Activated CD8-positive, alpha-beta memory T cell treated with anti-CD3 and anti-CD28 coated beads for 36 hours (primary cell): ENCODE results near the gene CENATAC. TPM values are rescaled to one million over a fixed set of nuclear protein-coding genes. Genes with fewer than 3 reads are reported as not detected.
"Not testable (repeated sequence)": the region's sequence is repeated elsewhere in the genome, so short reads cannot be mapped to it uniquely, and the experiment has no call there.

Source experiments
- CTCF ChIA-PET: fragments of 350-600 bp; sonication (Branson Sonifier 250); formaldehyde crosslinking; loops from one replicate; lab custom pipeline; 2021; ENCODE audit warnings: antibody characterized with exemption; lab: Charles Lee
- POLR2A ChIA-PET: fragments of 350-600 bp; sonication (Branson Sonifier 250); formaldehyde crosslinking; loops from one replicate; lab custom pipeline; 2021; ENCODE audit warnings: antibody characterized with exemption; lab: Charles Lee
- total RNA-seq, 2 experiments: library from RNA; stranded (reverse); gene quantifications; one replicate each; pipeline ENCODE4 v1.2.3, GENCODE V29; 2021

The CENATAC gene
- total RNA-seq, 2 experiments from 2014 or later, result 32.7 to 33.4 TPM

GRCh38 chr11:119031912-119032280 is 34.0 kb downstream of the CENATAC start:
- CTCF ChIA-PET, result interaction anchor here (0.8 to 2.1 kb wide), 4 partner anchors 10 to 29 kb away, joined by 3 to 7 read pairs (median 4); no protein-coding TSS in a partner anchor
- POLR2A ChIA-PET, result no interaction called here

DNA sequence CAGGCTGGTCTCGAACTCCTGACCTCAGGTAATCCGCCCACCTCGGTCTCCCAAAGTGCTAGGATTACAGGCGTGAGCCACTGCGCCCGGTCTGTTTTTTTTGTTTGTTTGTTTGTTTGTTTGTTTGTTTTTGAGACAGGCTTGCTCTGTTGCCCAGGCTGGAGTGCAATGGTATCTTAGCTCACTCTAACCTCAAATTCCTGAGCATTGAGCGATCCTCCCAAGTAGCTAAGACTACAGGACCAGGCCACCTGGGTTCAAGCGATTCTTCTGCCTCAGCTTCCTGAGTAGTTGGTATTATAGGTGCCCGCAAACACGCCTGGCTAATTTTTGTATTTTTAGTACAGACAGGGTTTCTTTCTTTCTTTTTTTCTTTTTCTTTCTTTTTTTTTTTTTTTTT is 35.5 kb downstream of the CENATAC start:
- CTCF ChIA-PET, result interaction anchor here (0.7 kb wide), 1 partner anchor 298 kb away, joined by 3 read pairs; no protein-coding TSS in a partner anchor
- POLR2A ChIA-PET, result not testable (repeated sequence)

GRCh38 chr11:119034813-119035212 is 36.9 kb downstream of the CENATAC start:
- POLR2A ChIA-PET, result no interaction called here

DNA sequence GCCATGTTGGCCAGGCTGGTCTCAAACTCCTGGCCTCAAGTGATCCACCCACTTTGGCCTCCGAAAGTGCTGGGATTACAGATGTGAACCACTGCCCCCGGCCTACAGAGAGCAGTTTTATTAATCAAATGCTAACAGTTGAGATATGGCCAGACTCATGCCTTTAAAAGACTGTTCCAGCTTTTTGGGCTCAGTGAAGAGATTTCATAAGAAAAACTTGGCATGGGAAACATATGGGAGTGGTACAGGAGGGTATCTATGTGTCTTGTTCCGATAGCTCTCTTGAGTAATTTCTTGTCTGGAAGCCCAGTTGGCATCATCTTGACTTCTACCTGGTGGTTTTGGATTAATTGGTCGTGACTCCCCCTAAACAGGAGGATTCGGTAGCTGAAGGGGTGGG is 40.9 kb downstream of the CENATAC start:
- POLR2A ChIA-PET, result no interaction called here
- CTCF ChIA-PET, result no interaction called here

More at GRCh38 chr11:119034813-119035212, 36.9 kb downstream of the CENATAC start:
- CTCF ChIA-PET, result interaction anchor here (0.6 to 0.9 kb wide), 2 partner anchors 9 to 33 kb away, joined by 3 to 4 read pairs; no protein-coding TSS in a partner anchor

- POLR2A ChIA-PET, CTCF ChIA-PET: not testable (repeated sequence)
Measured at GRCh38 chr11:119039471-119039870, 41.5 kb downstream of the CENATAC start.

DNA sequence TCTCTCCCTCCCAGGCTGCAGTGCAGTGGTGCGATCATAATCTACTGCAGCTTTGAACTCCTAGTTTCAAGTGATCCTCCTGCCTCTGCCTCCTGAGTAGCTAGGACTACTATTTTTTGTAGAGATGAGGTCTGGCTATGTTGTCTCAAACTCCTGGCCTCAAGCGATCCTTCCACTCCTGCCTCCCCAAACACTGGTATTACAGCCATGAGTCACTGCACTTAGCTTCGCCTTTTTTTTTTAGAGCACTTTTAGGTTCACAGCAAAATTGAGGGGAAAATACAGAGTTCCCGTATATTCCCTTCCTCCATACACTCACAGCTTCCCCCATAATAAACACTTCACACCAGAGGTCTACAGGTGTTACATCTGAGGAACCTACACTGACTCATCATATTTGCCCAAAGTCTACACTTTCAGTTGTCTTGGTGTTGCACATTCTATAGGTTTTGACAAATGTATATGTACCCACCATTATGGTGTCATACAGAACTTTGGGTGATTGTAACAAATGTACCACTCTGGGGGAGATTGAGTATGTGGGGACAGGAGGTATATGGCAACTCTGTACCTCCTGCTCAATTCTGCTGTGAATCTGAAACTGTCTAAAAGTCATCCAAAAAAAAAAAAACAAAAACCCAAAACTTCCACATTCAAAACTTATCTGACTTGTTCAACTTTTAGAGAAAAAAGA is 44.0 kb downstream of the CENATAC start:
- ChIA-PET CTCF (interaction anchor here (0.7 to 2.3 kb wide), 4 partner anchors 11 to 292 kb away, joined by 3 to 7 read pairs (median 4); partner anchors contain the start of gene SLC37A4), POLR2A (no interaction called here)

GRCh38 chr11:119042927-119043326 is 45.0 kb downstream of the CENATAC start:
- ChIA-PET POLR2A (no interaction called here), CTCF (interaction anchor here (0.7 to 2.3 kb wide), 2 partner anchors 12 to 156 kb away, joined by 3 to 7 read pairs; partner anchors contain the start of gene SLC37A4)

DNA sequence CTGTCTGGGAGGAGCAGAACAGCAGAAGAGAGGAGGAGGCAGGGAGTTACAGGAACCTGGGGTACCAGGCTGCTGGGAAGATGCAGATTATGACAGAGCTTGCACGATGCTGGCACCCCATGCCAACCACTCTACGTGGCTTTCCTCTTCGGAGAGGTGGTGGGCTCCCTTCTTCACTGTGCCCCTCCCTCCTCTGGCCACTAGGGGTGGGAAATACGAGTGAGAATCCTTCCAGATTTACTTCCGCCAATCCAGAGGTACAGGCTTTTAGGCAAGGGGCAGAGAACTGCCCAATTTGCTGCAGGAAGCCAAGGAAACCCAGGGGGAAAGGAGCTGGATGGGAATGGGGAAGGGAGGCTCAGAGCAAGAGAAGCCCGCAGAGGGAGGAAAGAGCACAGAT is 46.8 kb downstream of the CENATAC start:
- POLR2A ChIA-PET, result interaction anchor here (0.8 kb wide), 1 partner anchor 26 kb away, joined by 4 read pairs; the partner anchor contains the start of gene TRAPPC4
- CTCF ChIA-PET, result no interaction called here

DNA sequence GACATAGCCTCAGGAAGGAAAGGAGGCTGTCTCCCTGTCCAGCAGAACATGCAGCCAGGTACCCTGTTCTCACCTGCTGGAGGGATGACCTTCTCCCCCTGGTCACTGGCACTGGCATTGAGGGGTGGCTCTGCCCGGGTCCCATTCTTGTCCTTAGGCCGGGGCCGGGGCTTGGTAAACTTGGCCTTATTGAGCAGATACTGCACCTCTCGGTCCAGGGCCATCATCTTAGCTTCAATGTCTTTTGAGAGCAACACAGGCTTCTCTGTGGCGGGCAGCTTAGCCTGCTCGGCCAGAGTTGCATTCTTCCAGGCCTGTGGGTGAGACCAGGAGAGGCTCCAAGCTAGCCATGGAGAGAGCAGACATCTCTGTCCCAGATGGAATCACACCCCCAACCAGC is 48.6 kb downstream of the CENATAC start:
- POLR2A ChIA-PET, result interaction anchor here (0.6 to 1.4 kb wide), 3 partner anchors 10 to 49 kb away, joined by 3 to 6 read pairs (median 4); partner anchors contain the start of gene HYOU1

DNA sequence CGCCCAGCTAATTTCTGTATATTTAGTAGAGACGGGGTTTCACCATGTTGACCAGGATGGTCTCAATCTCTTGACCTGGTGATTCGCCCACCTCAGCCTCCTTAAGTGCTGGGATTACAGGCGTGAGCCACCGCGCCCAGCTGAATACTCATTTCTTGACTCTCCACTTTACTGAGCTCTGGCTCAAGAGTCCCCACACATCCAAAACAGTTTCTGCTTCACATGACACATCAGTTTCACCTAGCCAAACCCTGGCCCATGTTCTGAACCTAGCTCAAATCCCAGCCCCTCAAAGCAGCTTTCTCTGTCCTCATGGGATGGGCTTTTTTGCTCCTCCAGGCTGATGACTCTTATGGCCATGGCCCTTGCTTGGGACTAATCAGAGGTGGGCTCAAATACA is 49.3 kb downstream of the CENATAC start:
- CTCF ChIA-PET, result interaction anchor here (0.7 to 1.1 kb wide), 3 partner anchors 9 to 229 kb away, joined by 3 to 6 read pairs (median 3); no protein-coding TSS in a partner anchor
- POLR2A ChIA-PET, result interaction anchor here (0.6 to 1.4 kb wide), 2 partner anchors 9 to 19 kb away, joined by 3 to 4 read pairs; partner anchors contain the start of gene HYOU1

More for the DNA sequence above, 48.6 kb downstream of the CENATAC start:
- CTCF ChIA-PET, result no interaction called here

GRCh38 chr11:119048644-119049043 is 50.7 kb downstream of the CENATAC start:
- CTCF ChIA-PET, result interaction anchor here (0.8 to 1.0 kb wide), 2 partner anchors 17 to 23 kb away, joined by 3 to 4 read pairs; no protein-coding TSS in a partner anchor
- POLR2A ChIA-PET, result no interaction called here

DNA sequence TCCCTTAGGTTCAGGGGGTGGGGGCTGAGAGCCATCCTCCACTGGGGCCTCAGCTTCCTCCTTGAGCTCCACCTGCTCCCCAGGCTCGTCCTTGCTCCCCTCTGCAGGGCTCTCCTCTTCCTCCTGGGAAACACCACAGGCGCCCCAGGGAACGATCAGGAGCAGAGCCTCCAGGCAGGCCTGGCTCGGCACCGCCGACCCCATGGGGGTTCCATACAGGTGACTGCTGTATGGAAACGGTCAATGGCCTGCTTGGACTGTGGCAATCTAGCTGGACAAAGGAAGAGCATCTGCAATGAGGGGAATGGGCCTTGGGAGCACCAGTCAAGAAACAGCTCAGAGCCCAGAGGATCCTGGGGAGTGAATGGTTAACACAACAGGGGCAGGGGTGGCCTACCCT is 51.1 kb downstream of the CENATAC start:
- POLR2A ChIA-PET, result no interaction called here
- CTCF ChIA-PET, result no interaction called here

GRCh38 chr11:119051440-119052162 is 53.7 kb downstream of the CENATAC start:
- ChIA-PET CTCF (interaction anchor here (1.3 to 1.7 kb wide), 2 partner anchors 9 to 16 kb away, joined by 3 to 5 read pairs; partner anchors contain the start of gene VPS11), POLR2A (no interaction called here)

- POLR2A ChIA-PET, result no interaction called here
- CTCF ChIA-PET, result interaction anchor here (1.7 kb wide), 1 partner anchor 15 kb away, joined by 5 read pairs; the partner anchor contains the start of gene VPS11
Measured at GRCh38 chr11:119052163-119052814, 54.4 kb downstream of the CENATAC start.

DNA sequence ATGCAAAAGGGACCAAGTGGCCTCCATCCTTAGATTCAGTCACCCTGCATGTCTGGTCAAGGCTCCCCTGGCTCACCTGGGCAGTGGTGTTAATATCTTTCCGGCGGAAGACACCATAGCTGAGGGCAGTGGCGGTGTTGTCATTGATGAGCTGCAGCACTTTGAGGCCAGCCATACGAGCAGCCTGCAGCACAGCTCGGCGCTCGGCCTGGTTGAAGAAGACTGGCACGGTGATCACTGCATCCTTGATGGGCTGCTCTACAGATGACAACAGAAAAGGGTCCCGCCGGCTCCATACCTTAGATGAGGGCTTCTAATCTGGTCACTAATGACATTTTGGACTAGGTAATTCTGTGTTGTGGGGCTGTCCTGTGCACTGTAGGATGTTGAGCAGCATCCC is 56.5 kb downstream of the CENATAC start:
- POLR2A ChIA-PET, result interaction anchor here (1.0 kb wide), 1 partner anchor 39 kb away, joined by 3 read pairs; no protein-coding TSS in a partner anchor
- CTCF ChIA-PET, result interaction anchor here (1.1 kb wide), 1 partner anchor 143 kb away, joined by 3 read pairs; no protein-coding TSS in a partner anchor

DNA sequence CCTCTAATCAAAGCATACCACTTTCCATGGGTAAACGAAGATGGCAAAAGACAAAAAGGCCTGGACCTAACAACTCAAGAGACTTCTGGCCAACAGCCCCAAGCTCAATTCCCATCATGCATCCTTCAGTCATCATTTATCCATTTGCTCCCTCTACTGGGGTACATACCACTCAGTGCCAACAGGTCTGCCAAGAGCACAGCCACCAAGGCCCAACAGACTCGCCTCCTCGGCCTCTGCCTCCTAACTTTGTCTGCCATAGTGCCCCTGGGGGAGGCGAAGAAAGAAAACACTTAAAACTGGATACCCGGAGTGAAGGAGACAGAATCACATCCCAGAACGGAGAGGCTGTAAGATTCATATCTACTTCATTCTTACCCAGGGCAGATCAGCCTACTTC is 58.0 kb downstream of the CENATAC start:
- ChIA-PET CTCF (interaction anchor here (0.6 to 1.6 kb wide), 7 partner anchors 8 to 41 kb away, joined by 3 to 6 read pairs (median 4); partner anchors contain the start of genes RPS25, SLC37A4, TRAPPC4 and VPS11), POLR2A (interaction anchor here (0.7 to 2.3 kb wide), 8 partner anchors 9 to 393 kb away, joined by 3 to 16 read pairs (median 6); partner anchors contain the start of genes RPS25, SLC37A4, TRAPPC4 and VPS11)

- ChIA-PET POLR2A (interaction anchor here (0.5 to 2.3 kb wide), 10 partner anchors 9 to 393 kb away, joined by 3 to 16 read pairs (median 6); partner anchors contain the start of genes RPS25, SLC37A4, TRAPPC4 and VPS11), CTCF (interaction anchor here (0.6 to 1.6 kb wide), 7 partner anchors 9 to 41 kb away, joined by 3 to 6 read pairs (median 4); partner anchors contain the start of genes RPS25, SLC37A4, TRAPPC4 and VPS11)
Measured at GRCh38 chr11:119056421-119056999, 58.6 kb downstream of the CENATAC start.
